Endodermal cell (in vitro differentiated cells): ENCODE results near the gene RPTOR. TPM values are rescaled to one million over a fixed set of nuclear protein-coding genes. Genes with fewer than 3 reads are reported as not detected.

Source experiments
- DNase-seq: peaks from one replicate; pipeline ENCODE4 v3.0.0-alpha.2; 2017
- H3K27ac ChIP-seq: 2 replicates; pipeline ENCODE4 v1.5.1; 2013; ENCODE audit warnings: mild to moderate bottlenecking, low read depth, low read length, moderate library complexity
- H3K27me3 ChIP-seq: 2 replicates; pipeline ENCODE4 v1.6.1; 2013; ENCODE audit warnings: mild to moderate bottlenecking, low read length, moderate library complexity; ENCODE audit not compliant: insufficient read depth, control insufficient read depth, poor library complexity, severe bottlenecking
- H3K36me3 ChIP-seq: 2 replicates; pipeline ENCODE4 v1.7.0; 2013; ENCODE audit warnings: mild to moderate bottlenecking, low read length, moderate library complexity; ENCODE audit not compliant: control insufficient read depth, insufficient read depth
- H3K4me1 ChIP-seq: one replicate; pipeline ENCODE4 v1.7.0; 2013; ENCODE audit warnings: low read length; ENCODE audit not compliant: control insufficient read depth, insufficient read depth
- H3K4me3 ChIP-seq: 2 replicates; pipeline ENCODE4 v1.5.1; 2013; ENCODE audit warnings: mild to moderate bottlenecking, low read length, moderate library complexity
- H3K9ac ChIP-seq: 2 replicates; pipeline ENCODE4 v1.6.1; 2013; ENCODE audit warnings: mild to moderate bottlenecking, low read length, moderate library complexity; ENCODE audit not compliant: poor library complexity, severe bottlenecking; ENCODE audit errors: extremely low read depth
- H3K9me3 ChIP-seq: 2 replicates; pipeline ENCODE4 v1.6.1; 2013; ENCODE audit warnings: mild to moderate bottlenecking, low read length, moderate library complexity; ENCODE audit not compliant: control insufficient read depth
- H3K27ac Mint-ChIP-seq: 2 replicates; pipeline ENCODE4 v1.8.0; 2020; ENCODE audit warnings: mixed read lengths
- H3K27me3 Mint-ChIP-seq: 2 replicates; pipeline ENCODE4 v1.8.0; 2021; ENCODE audit warnings: mild to moderate bottlenecking, mixed read lengths; ENCODE audit not compliant: insufficient read depth
- H3K36me3 Mint-ChIP-seq: 2 replicates; pipeline ENCODE4 v1.8.0; 2020; ENCODE audit warnings: low read depth, mixed read lengths
- H3K4me1 Mint-ChIP-seq: 2 replicates; pipeline ENCODE4 v1.8.0; 2020; ENCODE audit warnings: mixed read lengths
- H3K4me3 Mint-ChIP-seq: 2 replicates; pipeline ENCODE4 v1.8.0; 2020; ENCODE audit warnings: mild to moderate bottlenecking, moderate library complexity, mixed read lengths
- H3K9me3 Mint-ChIP-seq: 2 replicates; pipeline ENCODE4 v1.8.0; 2020; ENCODE audit warnings: mild to moderate bottlenecking, mixed read lengths
- WGBS, 2 experiments: methylation state at CpG; one replicate each; pipeline versions ENCODE4 v1.1.5 to v1.1.7; 2013; ENCODE audit warnings: missing lambda C conversion rate in 2 of 2, mixed read lengths in 1 of 2; ENCODE audit not compliant: insufficient coverage in 1 of 2, insufficient read length in 1 of 2; 5-methylcytosine and 5-hydroxymethylcytosine counted together
- total RNA-seq, 2 donors: library from RNA; stranded (reverse); fragmentation: NEBNext Ultra II Directional in 1 of 2; extraction: Animal tissue kit (Norgen Biotek cat#: 25700) in 1 of 2; gene quantifications; 2 replicates in 1 of 2; 3 replicates in 1 of 2; pipeline ENCODE4 v1.2.1, GENCODE V29; 2021
- TF ChIP-seq, protein P1 (sequence below): fragments of 200-600 bp; sonication (generic); conservative IDR thresholded peaks from 2 replicates; pipeline ENCODE4 v1.5.0; 2021; ENCODE audit warnings: antibody characterized with exemption, mild to moderate bottlenecking

Gene RPTOR
- total RNA-seq, 2 donors from 2014 or later = 45.1 to 53.4 TPM

DNA sequence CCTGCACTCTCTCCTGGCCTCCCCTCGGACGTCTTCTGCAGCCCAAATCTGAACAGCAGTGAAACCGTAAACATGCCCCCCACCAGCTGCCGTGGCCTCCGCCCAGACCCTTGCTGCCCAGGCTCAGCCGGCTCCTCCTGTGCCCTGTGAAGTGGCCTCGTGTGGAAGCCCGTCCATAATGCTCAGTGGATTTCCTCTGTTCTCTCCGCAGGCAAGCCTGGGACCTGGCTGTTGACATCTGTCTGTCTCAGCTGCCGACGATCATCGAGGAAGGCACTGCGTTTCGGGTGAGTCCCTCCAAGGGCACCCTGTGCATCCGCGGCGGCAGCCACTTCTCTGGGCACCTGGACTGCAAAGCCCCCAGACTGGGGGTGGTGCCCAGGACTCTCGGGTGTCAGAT, 293.1 kb downstream of the RPTOR start:
- Mint-ChIP-seq H3K36me3 (peaks cover 2% of the 10 kb centered on the region), H3K4me1 (peaks cover 14% of the 10 kb centered on the region), H3K27me3 (no peaks in the 10 kb centered on the region), H3K4me3 (no peak overlapping the region), H3K9me3 (no peaks in the 10 kb centered on the region), H3K27ac (no peak overlapping the region)
- no peak overlapping the region for H3K27ac ChIP-seq
- 93 to 95% methylated on average over 17 to 18 of the region's 18 CpGs for WGBS, 2 experiments
- H3K36me3 ChIP-seq = peaks cover 5% of the 10 kb centered on the region
- no peak for DNase-seq
- no peaks in the 10 kb centered on the region for H3K9me3 ChIP-seq
- H3K4me3 ChIP-seq = no peak overlapping the region
- H3K9ac ChIP-seq = no peak overlapping the region
- TF ChIP-seq, protein P1, sequence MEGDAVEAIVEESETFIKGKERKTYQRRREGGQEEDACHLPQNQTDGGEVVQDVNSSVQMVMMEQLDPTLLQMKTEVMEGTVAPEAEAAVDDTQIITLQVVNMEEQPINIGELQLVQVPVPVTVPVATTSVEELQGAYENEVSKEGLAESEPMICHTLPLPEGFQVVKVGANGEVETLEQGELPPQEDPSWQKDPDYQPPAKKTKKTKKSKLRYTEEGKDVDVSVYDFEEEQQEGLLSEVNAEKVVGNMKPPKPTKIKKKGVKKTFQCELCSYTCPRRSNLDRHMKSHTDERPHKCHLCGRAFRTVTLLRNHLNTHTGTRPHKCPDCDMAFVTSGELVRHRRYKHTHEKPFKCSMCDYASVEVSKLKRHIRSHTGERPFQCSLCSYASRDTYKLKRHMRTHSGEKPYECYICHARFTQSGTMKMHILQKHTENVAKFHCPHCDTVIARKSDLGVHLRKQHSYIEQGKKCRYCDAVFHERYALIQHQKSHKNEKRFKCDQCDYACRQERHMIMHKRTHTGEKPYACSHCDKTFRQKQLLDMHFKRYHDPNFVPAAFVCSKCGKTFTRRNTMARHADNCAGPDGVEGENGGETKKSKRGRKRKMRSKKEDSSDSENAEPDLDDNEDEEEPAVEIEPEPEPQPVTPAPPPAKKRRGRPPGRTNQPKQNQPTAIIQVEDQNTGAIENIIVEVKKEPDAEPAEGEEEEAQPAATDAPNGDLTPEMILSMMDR = no peak
- no peaks in the 10 kb centered on the region for H3K27me3 ChIP-seq
- H3K4me1 ChIP-seq = peaks cover 6% of the 10 kb centered on the region

DNA sequence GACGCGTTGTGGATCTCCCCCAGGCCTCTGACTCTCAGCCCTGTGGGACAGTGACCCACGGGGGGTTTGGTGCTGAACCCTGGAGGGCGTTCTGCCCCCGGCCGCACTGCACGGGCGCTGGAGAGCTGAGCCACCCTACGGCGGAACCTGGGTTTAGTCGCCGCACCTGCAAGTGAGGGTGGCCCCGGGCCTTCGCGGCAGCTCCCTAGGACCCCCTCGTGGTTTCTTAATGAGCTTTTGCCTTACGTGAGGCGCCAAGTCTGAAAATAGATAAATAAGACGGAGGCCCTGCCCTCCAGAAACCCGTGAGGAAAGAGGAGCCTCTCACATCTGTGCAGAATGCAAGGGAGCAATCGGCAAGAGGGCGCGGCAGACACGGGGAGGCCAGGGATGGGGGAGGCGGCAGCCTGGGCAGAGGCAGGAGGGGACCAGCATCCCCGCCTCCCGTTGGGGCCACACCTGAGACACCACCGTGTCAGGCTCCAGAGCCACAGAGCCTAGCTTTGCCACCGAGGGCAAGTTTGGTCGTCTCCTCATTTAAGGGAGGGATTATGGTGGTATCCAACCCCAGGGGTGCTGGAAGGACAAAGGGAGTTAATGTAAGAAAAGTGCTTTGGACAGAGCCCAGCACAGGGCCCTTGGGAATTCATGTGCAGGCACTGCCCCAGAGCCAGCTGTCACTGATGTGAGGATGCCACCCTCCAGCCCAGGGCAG, 293.8 kb downstream of the RPTOR start:
- no peak overlapping the region for H3K4me3 Mint-ChIP-seq
- no peak overlapping the region for H3K27ac Mint-ChIP-seq
- no peaks in the 10 kb centered on the region for H3K27me3 Mint-ChIP-seq
- 91 to 95% methylated on average over 27 to 30 of the region's 30 CpGs for WGBS, 2 experiments
- no peaks in the 10 kb centered on the region for H3K27me3 ChIP-seq
- H3K36me3 ChIP-seq = peaks cover 5% of the 10 kb centered on the region
- no peak overlapping the region for H3K9ac ChIP-seq
- DNase-seq = no peak
- H3K4me1 Mint-ChIP-seq = peaks cover 6% of the 10 kb centered on the region
- peaks cover 2% of the 10 kb centered on the region for H3K4me1 ChIP-seq
- peaks cover 2% of the 10 kb centered on the region for H3K36me3 Mint-ChIP-seq
- no peak overlapping the region for H3K4me3 ChIP-seq
- H3K27ac ChIP-seq = no peak overlapping the region
- TF ChIP-seq, protein P1 = no peak
- no peaks in the 10 kb centered on the region for H3K9me3 Mint-ChIP-seq
- H3K9me3 ChIP-seq = no peaks in the 10 kb centered on the region

DNA sequence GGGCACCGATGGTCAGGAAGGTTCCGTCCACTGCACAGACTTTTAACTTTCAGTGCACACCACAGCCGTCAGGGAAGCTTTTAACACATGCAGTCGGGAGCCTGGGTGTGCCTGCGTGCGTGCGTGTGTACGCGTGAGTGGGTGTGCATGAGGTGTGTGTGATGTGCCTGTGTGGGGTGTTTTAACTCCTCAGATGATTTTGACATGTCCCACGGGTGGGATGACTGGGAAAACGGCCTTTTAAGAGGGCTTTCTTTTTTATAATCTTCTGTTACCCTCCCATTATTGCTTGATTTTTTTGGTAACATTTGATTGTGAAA, 294.3 kb downstream of the RPTOR start:
- peaks cover 6% of the 10 kb centered on the region for H3K4me1 Mint-ChIP-seq
- Histone ChIP-seq H3K4me1 (no peaks in the 10 kb centered on the region), H3K4me3 (no peak overlapping the region), H3K27ac (no peak overlapping the region), H3K9me3 (no peaks in the 10 kb centered on the region), H3K27me3 (no peaks in the 10 kb centered on the region), H3K9ac (no peak overlapping the region), H3K36me3 (peaks cover 5% of the 10 kb centered on the region)
- H3K36me3 Mint-ChIP-seq = peaks cover 2% of the 10 kb centered on the region
- TF ChIP-seq, protein P1 = no peak
- DNase-seq = no peak
- H3K4me3 Mint-ChIP-seq = no peak overlapping the region
- no peaks in the 10 kb centered on the region for H3K27me3 Mint-ChIP-seq
- 86 to 88% methylated on average over 7 to 9 of the region's 11 CpGs for WGBS, 2 experiments
- no peak overlapping the region for H3K27ac Mint-ChIP-seq
- H3K9me3 Mint-ChIP-seq = no peaks in the 10 kb centered on the region
